Measurements from ENCODE around the gene FLNB. TPM values are rescaled to one million over a fixed set of nuclear protein-coding genes. Genes with fewer than 3 reads are reported as not detected.

The FLNB gene
- total RNA-seq, 2 donors from 2014 or later: 37.6 to 59.6 TPM

- Histone ChIP-seq H3K9me3 (no peaks in the 10 kb centered on the region), H3K27me3 (no peaks in the 10 kb centered on the region), H3K4me1 (peaks cover 0 to 65% of the 10 kb centered on the region in 2 donors), H3K4me3 (no peak overlapping the region), H3K27ac (peak overlapping the region in 1 of 2 donors; percentile 46), H3K36me3 (no peaks in the 10 kb centered on the region)
- DNase-seq (ENCODE audit: low spot score): no peak
- no peak for TF ChIP-seq CTCF (IDR thresholded peaks at IDR 0.05)
Observed at GRCh38 chr3:58042947-58043707, 34.9 kb downstream of the FLNB start.

GRCh38 chr3:58043933-58044332, 35.7 kb downstream of the FLNB start:
- TF ChIP-seq CTCF (IDR thresholded peaks at IDR 0.05): no peak
- Histone ChIP-seq H3K4me1 (peaks cover 0 to 65% of the 10 kb centered on the region in 2 donors), H3K9me3 (no peaks in the 10 kb centered on the region), H3K27ac (peak overlapping the region; percentile 46 to 53), H3K36me3 (no peaks in the 10 kb centered on the region), H3K27me3 (no peaks in the 10 kb centered on the region), H3K4me3 (no peak overlapping the region)
- DNase-seq (ENCODE audit: low spot score): no peak

- no peaks in the 10 kb centered on the region for H3K9me3 ChIP-seq
- no peaks in the 10 kb centered on the region for H3K36me3 ChIP-seq
- H3K27ac ChIP-seq: peak overlapping the region; percentile 46 to 53
- no peak overlapping the region for H3K4me3 ChIP-seq
- no peak for TF ChIP-seq CTCF (IDR thresholded peaks at IDR 0.05)
- H3K4me1 ChIP-seq: peaks cover 0 to 68% of the 10 kb centered on the region in 2 donors
- H3K27me3 ChIP-seq: no peaks in the 10 kb centered on the region
- DNase-seq (ENCODE audit: low spot score): peak; percentile 66
Observed at GRCh38 chr3:58044691-58045483, 36.7 kb downstream of the FLNB start.

- no peaks in the 10 kb centered on the region for H3K27me3 ChIP-seq
- H3K4me1 ChIP-seq: peaks cover 0 to 66% of the 10 kb centered on the region in 2 donors
- peak overlapping the region in 1 of 2 donors; percentile 63 for H3K27ac ChIP-seq
- TF ChIP-seq CTCF (IDR thresholded peaks at IDR 0.05): no peak
- H3K4me3 ChIP-seq: no peak overlapping the region
- H3K9me3 ChIP-seq: no peaks in the 10 kb centered on the region
- H3K36me3 ChIP-seq: no peaks in the 10 kb centered on the region
- no peak for DNase-seq (ENCODE audit: low spot score)
Observed at GRCh38 chr3:58047826-58048225, 39.6 kb downstream of the FLNB start.

GRCh38 chr3:58048301-58048700, 40.1 kb downstream of the FLNB start:
- Histone ChIP-seq H3K27me3 (no peaks in the 10 kb centered on the region), H3K4me1 (peaks cover 0 to 70% of the 10 kb centered on the region in 2 donors), H3K4me3 (no peak overlapping the region), H3K36me3 (no peaks in the 10 kb centered on the region), H3K9me3 (no peaks in the 10 kb centered on the region), H3K27ac (peak overlapping the region; percentile 63 to 72)
- no peak for TF ChIP-seq CTCF (IDR thresholded peaks at IDR 0.05)
- no peak for DNase-seq (ENCODE audit: low spot score)

Data from right atrium auricular region (tissue), 2 donors.